ENCODE measurements around the gene COL8A1. TPM values are rescaled to one million over a fixed set of nuclear protein-coding genes. Genes with fewer than 3 reads are reported as not detected.
A peak's percentile ranks its signal among the peaks of the same experiment; 100 is the strongest.

COL8A1 gene
- polyA plus RNA-seq, 4 donors: 8.6 to 61.1 (median 9.6) TPM

DNA sequence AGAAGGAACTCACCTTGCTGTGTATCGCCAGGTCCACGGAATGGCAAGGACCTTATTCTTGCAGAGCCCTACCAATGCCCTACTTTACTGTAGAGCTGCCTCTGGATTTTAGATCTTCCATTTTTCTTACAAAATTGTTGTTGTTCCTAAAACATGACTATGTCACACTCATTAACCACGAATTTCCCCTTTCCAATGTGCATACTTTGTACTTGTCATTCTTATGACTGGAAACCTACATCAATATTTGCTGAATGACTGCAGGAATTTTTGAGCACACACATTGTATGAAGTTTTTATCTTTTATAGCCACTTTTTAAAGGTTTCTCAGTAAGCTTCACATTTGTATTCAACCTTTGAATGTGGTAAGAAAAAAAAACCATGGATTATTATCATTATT lies 143.4 kb downstream of the COL8A1 start:
- no peak for DNase-seq (ENCODE audit: low read depth in 4 of 4, low spot score in 3 of 4)

DNA sequence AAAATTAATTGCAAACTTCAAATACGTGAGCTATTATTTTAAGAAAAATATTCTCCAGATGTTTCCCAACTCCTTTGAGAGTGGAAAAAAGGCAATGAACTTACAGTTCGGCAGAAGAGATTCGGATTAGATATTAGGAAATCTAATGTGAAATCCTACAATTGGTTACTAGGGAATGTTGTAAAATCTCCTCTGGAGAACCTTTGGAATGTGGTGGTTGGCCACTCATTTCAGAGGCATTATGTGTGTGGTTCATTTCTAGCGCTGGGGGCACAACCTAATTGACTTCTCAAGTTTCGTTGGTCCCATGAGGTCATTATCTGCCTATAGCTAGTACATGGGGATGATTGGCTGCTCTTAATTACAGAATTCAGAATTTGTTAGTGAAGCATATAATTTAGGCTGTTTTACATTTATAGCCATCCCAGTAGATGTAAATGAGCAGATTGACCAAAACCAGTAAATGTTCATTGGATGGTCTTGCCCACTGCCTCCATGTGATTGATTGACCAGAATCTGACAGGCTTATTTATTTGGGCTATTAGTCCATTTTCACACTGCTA lies 144.7 kb downstream of the COL8A1 start:
- DNase-seq (ENCODE audit: low read depth in 4 of 4, low spot score in 3 of 4): no peak

GRCh38 chr3:99789011-99789721 lies 150.8 kb downstream of the COL8A1 start:
- no peak for DNase-seq (ENCODE audit: low read depth in 4 of 4, low spot score in 3 of 4)

GRCh38 chr3:99794485-99794884 lies 156.1 kb downstream of the COL8A1 start:
- no peak for DNase-seq (ENCODE audit: low read depth in 4 of 4, low spot score in 3 of 4)

- no peak for DNase-seq (ENCODE audit: low read depth in 4 of 4, low spot score in 3 of 4)
These were observed 157.2 kb downstream of the COL8A1 start for GRCh38 chr3:99795573-99795972.

GRCh38 chr3:99799422-99799821 lies 161.0 kb downstream of the COL8A1 start:
- DNase-seq (ENCODE audit: low read depth in 4 of 4, low spot score in 3 of 4): no peak

- DNase-seq (ENCODE audit: low read depth in 4 of 4, low spot score in 3 of 4): no peak
These were observed 164.9 kb downstream of the COL8A1 start for GRCh38 chr3:99803297-99803696.

DNA sequence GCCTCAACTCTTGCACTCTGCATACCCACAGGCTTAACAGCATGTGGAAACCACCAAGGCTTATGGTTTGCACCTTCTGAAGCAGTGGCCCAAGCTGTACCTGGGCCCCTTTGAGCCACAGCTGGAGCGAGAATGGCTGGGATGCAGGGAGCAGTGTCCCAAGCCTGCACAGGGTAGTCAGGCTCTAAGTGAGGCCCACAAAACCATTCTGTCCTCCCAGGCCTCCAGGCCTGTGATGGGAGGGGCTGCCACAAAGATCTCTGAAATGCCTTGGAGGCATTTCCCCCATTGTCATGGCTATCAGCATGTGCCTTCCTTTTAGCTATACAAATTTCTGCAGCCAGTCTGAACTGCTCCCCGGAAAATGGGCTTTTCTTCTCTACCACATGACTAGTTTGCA lies 166.8 kb downstream of the COL8A1 start:
- no peak for DNase-seq (ENCODE audit: low read depth in 4 of 4, low spot score in 3 of 4)

DNA sequence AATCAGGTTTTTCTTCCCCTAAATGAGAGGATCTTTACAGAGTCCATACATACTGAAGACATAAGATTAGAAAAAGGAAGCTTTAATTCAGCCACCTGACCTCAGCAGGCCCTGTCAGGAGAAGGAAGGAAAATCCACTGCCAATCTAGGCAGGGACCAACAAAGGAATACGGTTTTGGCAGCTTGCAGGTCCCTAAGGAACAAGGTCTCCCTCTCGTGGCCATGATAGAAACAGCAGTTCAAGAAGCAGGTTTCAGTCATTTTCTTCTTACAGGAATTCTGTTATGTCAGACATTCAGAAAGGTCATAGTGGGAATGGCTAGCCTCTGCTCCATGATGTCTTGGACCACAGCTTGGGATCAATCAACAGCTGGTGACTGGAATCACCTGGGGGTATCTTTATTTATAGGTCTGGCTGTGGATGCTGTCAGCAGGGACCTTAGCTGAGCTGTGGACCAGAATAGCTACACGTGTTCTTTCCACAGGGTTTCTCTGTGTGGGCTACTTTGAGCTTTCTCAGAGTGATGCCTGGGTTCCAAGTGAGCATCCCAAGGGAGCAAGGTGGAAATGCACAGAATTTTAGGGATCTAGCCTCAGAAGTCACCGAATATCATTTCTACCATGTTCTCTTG lies 169.9 kb downstream of the COL8A1 start:
- DNase-seq (ENCODE audit: low read depth in 4 of 4, low spot score in 3 of 4): no peak

DNA sequence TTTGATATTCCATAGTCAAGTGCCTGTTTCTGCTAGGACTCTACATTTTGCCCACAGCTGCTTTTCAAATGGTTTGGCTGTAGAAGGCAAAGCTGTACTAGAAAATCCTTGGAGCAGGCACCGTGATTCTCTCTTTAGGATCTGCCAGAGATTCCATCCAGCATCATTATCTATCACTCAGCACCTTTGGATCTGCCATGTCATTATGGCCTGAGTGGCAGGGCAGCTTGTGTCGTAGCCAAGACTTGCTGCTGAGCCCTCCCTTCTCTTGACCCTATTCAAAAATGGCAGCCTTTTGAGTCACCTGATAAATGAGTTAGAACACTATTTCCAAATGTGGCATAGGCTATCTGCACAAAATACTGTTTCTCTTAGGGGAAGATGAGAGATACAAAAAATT lies 171.2 kb downstream of the COL8A1 start:
- no peak for DNase-seq (ENCODE audit: low read depth in 4 of 4, low spot score in 3 of 4)

DNA sequence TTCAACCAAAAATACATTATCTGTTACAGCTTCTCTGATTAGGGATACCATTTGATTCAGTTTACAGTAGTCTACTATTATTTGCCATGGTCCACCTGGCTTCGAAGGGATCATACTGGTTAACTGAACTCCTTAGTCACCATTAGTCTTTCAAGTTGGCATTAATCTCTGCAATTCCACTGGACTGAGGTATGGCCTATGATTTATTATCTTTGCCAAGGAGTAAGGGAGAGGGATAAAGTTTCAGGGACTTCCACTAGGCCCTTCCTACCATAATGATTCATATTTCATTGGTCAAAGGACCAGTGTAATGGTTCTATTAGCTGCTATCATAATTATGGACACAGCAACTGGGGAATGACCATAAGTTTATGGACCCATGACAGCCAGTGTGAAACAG lies 172.0 kb downstream of the COL8A1 start:
- DNase-seq (ENCODE audit: low read depth in 4 of 4, low spot score in 3 of 4): no peak

DNA sequence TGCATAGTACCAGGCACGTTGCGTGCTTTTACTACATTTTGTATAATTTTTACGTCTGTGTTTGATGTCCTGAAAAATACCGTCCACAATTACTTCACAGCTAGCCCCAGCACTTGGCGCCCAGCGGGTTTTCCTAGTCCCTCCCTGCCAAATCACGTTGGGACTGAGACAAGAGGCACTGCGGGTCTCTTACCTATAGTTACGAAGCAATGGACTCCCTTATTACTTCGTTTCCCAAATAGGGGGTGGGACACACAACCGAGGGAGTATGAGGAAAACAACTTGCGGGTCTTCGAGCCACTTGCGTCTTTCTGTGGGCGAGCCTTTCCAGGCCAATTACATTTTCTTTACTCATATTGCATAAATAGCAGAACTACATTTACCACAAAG lies 178.6 kb downstream of the COL8A1 start:
- DNase-seq (ENCODE audit: low read depth in 4 of 4, low spot score in 3 of 4): peak in 1 of 4 donors; percentile 19

DNA sequence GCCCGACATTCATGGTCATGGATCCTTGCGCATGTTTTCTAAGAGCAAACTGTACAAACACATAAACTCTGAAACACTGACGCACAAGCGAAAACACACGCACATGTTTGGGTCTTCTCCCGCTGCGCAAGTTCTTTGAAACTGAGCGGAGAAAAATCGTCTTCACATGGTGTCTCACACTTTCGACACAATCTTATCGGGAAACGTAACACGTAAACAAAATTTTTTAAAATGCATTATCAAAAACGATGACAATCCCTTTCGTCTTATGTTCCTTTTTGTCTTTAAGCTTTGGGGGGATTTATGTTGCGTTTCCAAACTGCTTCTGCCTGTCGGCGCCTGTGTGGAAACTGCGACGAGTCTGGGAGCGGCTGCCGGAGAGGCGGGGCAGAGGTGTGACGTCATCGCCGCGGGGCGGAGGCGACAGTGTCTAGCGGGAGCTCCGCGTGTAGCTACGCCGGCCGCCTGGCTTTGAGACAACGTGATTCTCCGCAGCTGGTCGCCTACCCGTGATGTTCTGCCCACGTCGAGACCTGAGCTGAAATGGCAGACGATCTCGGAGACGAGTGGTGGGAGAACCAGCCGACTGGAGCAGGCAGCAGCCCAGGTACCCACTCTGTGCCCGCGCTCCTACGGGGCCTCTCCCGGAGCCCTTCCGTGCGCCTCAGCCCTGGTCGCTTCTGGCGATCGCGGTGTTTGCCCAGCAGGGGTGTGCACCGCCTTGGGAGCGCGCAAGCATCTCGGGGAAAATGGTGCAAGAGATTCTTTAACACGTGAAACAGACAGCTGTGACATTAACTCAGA lies 179.2 kb downstream of the COL8A1 start, which contains the start of gene CMSS1:
CMSS1 (plus strand) TSS at position 426 of the 804 bp plus-strand sequence.
- DNase-seq (ENCODE audit: low read depth in 4 of 4, low spot score in 3 of 4): peak; percentile 85 to 89 (median 88)

- DNase-seq (ENCODE audit: low read depth in 4 of 4, low spot score in 3 of 4): no peak
These were observed 180.4 kb downstream of the COL8A1 start for GRCh38 chr3:99818818-99819217.

GRCh38 chr3:99823723-99824711 lies 185.6 kb downstream of the COL8A1 start:
- DNase-seq (ENCODE audit: low read depth in 4 of 4, low spot score in 3 of 4): no peak

GRCh38 chr3:99825004-99825640 lies 186.7 kb downstream of the COL8A1 start:
- no peak for DNase-seq (ENCODE audit: low read depth in 4 of 4, low spot score in 3 of 4)

- no peak for DNase-seq (ENCODE audit: low read depth in 4 of 4, low spot score in 3 of 4)
These were observed 191.4 kb downstream of the COL8A1 start for GRCh38 chr3:99829844-99830243.

- DNase-seq (ENCODE audit: low read depth in 4 of 4, low spot score in 3 of 4): no peak
These were observed 195.3 kb downstream of the COL8A1 start for GRCh38 chr3:99833617-99834205.
